ENCODE measurements around the gene ZC3H12D. TPM values are rescaled to one million over a fixed set of nuclear protein-coding genes. Genes with fewer than 3 reads are reported as not detected.

Gene ZC3H12D
- total and polyA plus RNA-seq, 2 donors (not counting 3 experiments of a cell fraction or from before 2014, with no cell fraction given), result 0.06 TPM; not detected in 1

- intact Hi-C loops (cut with micrococcal nuclease) (no loop called here), dilution Hi-C loops (cut with MboI; ENCODE audit: extremely low pct_ligation_motif_present, low sequenced_read_pairs) (no loop called here)
- Histone ChIP-seq H3K27ac (ENCODE audit: insufficient read depth, low read depth, low read length) (no peak overlapping the region), H4K20me1 (replicated peaks; ENCODE audit: control insufficient read depth, extremely low read depth, insufficient read depth, low read length) (no peaks in the 10 kb centered on the region), H3K36me3 (ENCODE audit: control insufficient read depth in 2 of 2, extremely low read depth in 1 of 2, insufficient read depth in 2 of 2, low read length in 2 of 2) (no peaks in the 10 kb centered on the region), H3K27me3 (ENCODE audit: control insufficient read depth in 2 of 2, insufficient read depth in 2 of 2, low read length in 2 of 2) (peaks cover 2 to 3% of the 10 kb centered on the region in 2 experiments), H3K4me2 (ENCODE audit: insufficient read depth, low read length) (no peak overlapping the region), H3K79me2 (ENCODE audit: control insufficient read depth, insufficient read depth, low read length) (no peaks in the 10 kb centered on the region), H3K4me1 (ENCODE audit: control insufficient read depth, extremely low read depth, insufficient read depth, low read length) (peaks cover 3% of the 10 kb centered on the region), H3K9ac (replicated peaks; ENCODE audit: extremely low read depth, insufficient read depth, low read length) (no peak overlapping the region), H3K4me3 (replicated peaks in 1 of 3; ENCODE audit: insufficient read depth in 1 of 3, low read depth in 1 of 3, low read length in 3 of 3) (no peak overlapping the region), H3K9me3 (replicated peaks; ENCODE audit: control insufficient read depth, insufficient read depth, low read length) (no peaks in the 10 kb centered on the region), H2AFZ (ENCODE audit: low read depth, low read length) (no peak overlapping the region), H3K9me1 (replicated peaks; ENCODE audit: control insufficient read depth, extremely low read depth, insufficient read depth, low read length) (no peaks in the 10 kb centered on the region)
- ChIA-PET CTCF (no interaction called here), POLR2A (no interaction called here)
- FAIRE-seq, result no peak
- TF ChIP-seq GATA2 (IDR thresholded peaks at IDR 0.05; ENCODE audit: insufficient read depth, insufficient read length, low read depth, low read length) (no peak), FOS (IDR thresholded peaks at IDR 0.05; ENCODE audit: borderline replicate concordance, insufficient read depth, low read length) (no peak), CTCF (IDR thresholded peaks at IDR 0.05; ENCODE audit: extremely low read depth in 1 of 2, insufficient read depth in 1 of 2, low read depth in 1 of 2, low read length in 2 of 2) (no peak), POLR2AphosphoS5 (IDR thresholded peaks at IDR 0.05; ENCODE audit: insufficient read depth, low read depth, low read length) (no peak), JUN (IDR thresholded peaks at IDR 0.05; ENCODE audit: borderline replicate concordance, insufficient read depth, insufficient read length, low read depth) (no peak), POLR2A (IDR thresholded peaks at IDR 0.05; ENCODE audit: low read depth, low read length) (no peak), MAX (IDR thresholded peaks at IDR 0.05; ENCODE audit: insufficient read depth, insufficient read length) (no peak), EZH2 (IDR thresholded peaks at IDR 0.05; ENCODE audit: borderline replicate concordance, low read depth, low read length, severe bottlenecking) (no peak), MYC (IDR thresholded peaks at IDR 0.05; ENCODE audit: low read depth, low read length) (no peak)
- no peak for DNase-seq (ENCODE audit: low read depth, low spot score)
- no TSS peak for BruUV-seq (replicated peaks)
These were observed 6.0 kb downstream of the ZC3H12D start for GRCh38 chr6:149478631-149479314.

All from endothelial cell of umbilical vein (primary cell).